K562 (cell line): ENCODE data around the gene IQCE. TPM values are rescaled to one million over a fixed set of nuclear protein-coding genes. Genes with fewer than 3 reads are reported as not detected.

ENCODE experiments used
- CLOCK ChIP-seq: fragments of 250-450 bp; sonication (Bioruptor Pico); IDR thresholded peaks from 2 replicates; pipeline ENCODE4 v1.4.0; 2020; ENCODE audit warnings: mild to moderate bottlenecking, moderate library complexity, borderline replicate concordance
- FOXA3 ChIP-seq, 2 experiments: fragments of 450-650 bp in 1 of 2; sonication (generic) in 1 of 2; formaldehyde crosslinking; IDR thresholded peaks in 1 of 2; conservative IDR thresholded peaks in 1 of 2; 2 replicates each; pipeline versions ENCODE4 v1.4.0 to v1.8.0; 2020 to 2022; ENCODE audit warnings: mild to moderate bottlenecking in 2 of 2, missing genetic modification reagents in 1 of 2
- GABPA ChIP-seq: fragments of 200-800 bp; sonication (Bioruptor generic); conservative IDR thresholded peaks from 2 replicates; pipeline ENCODE4 v1.6.1; 2016; ENCODE audit warnings: low read depth, missing genetic modification characterization, missing compliant biosample characterization
- MECOM ChIP-seq: fragments of 250-450 bp; sonication (Bioruptor Pico); IDR thresholded peaks from 2 replicates; pipeline ENCODE4 v1.8.0; 2022; ENCODE audit warnings: inconsistent platforms
- PATZ1 ChIP-seq: fragments of 250-450 bp; sonication (Bioruptor Pico); IDR thresholded peaks from 2 replicates; pipeline ENCODE4 v1.5.0; 2020; ENCODE audit warnings: mild to moderate bottlenecking, borderline replicate concordance
- TEAD4 ChIP-seq, 2 experiments: sonication (generic) in 1 of 2; formaldehyde crosslinking in 1 of 2; IDR thresholded peaks; 2 replicates each; pipeline versions ENCODE4 v1.6.1 to v1.8.0; 2012 to 2022; ENCODE audit warnings: borderline replicate concordance in 1 of 2, inconsistent platforms in 1 of 2, low read length in 1 of 2, mild to moderate bottlenecking in 1 of 2, missing genetic modification reagents in 1 of 2
- ZBTB2 ChIP-seq: fragments of 450-650 bp; IDR thresholded peaks from 2 replicates; pipeline ENCODE4 v1.6.1; 2016; ENCODE audit warnings: antibody characterized with exemption
- ZBTB5 ChIP-seq: fragments of 450-650 bp; IDR thresholded peaks from 2 replicates; pipeline ENCODE4 v1.6.1; 2017; ENCODE audit warnings: antibody characterized with exemption
- ZC3H11A ChIP-seq: IDR thresholded peaks from 2 replicates; pipeline ENCODE4 v1.6.1; 2012; ENCODE audit warnings: low read depth, low read length, improper control_type of control experiment
- ZNF408 ChIP-seq: fragments of 250-450 bp; sonication (Bioruptor Pico); IDR thresholded peaks from 2 replicates; pipeline ENCODE4 v1.4.0; 2020; ENCODE audit warnings: low read depth, mild to moderate bottlenecking, moderate library complexity
- ZNF609 ChIP-seq: sonication (generic); formaldehyde crosslinking; IDR thresholded peaks from 2 replicates; pipeline ENCODE4 v1.8.1; 2023; ENCODE audit warnings: missing genetic modification reagents, mild to moderate bottlenecking, borderline replicate concordance
- polyA plus RNA-seq, 8 experiments: library from polyadenylated mRNA; depleted of rRNA in 4 of 8; stranded (reverse) in 5 of 8; unstranded in 3 of 8; fragments of >200 nt; fragmentation: Nextera tagmentation in 2 of 8; fragmentation: Illumina TruSeq in 1 of 8; extraction: Ambion mirVana in 2 of 8; extraction: Trizol in 1 of 8; gene quantifications; 2 replicates each; pipeline versions ENCODE4 v1.2.1 to v1.2.3, GENCODE V29; 2011 to 2014; ENCODE audit warnings: inconsistent platforms in 1 of 8, missing spikeins in 1 of 8
- total RNA-seq, 7 experiments: library from RNA; depleted of rRNA in 6 of 7; stranded (reverse); fragments of >200 nt in 6 of 7; fragmentation: Illumina TruSeq in 2 of 7; extraction: Trizol in 2 of 7; gene quantifications; 2 replicates each; pipeline versions ENCODE4 v1.2.1 to v1.2.3, GENCODE V29; 2011 to 2021; ENCODE audit warnings: low replicate concordance in 1 of 7

IQCE gene
- total and polyA plus RNA-seq, 9 of the 15 experiments (the other 6 are each of a cell fraction or from before 2014, with no cell fraction given) = 0.18 to 8.5 (median 4.2) TPM

- no peak for TF ChIP-seq CLOCK
- peak; percentile 67 for TF ChIP-seq GABPA (tag)
- no peak for TF ChIP-seq ZBTB5
- no peak for TF ChIP-seq ZBTB2
- no peak for TF ChIP-seq PATZ1 (CRISPR knock-in tag)
- no peak for TF ChIP-seq ZC3H11A
- no peak for TF ChIP-seq ZNF408
- no peak for TF ChIP-seq ZNF609
- no peak; the same call in 1 of the 2 replicates for TF ChIP-seq TEAD4 (IDR thresholded peaks at IDR 0.05; ENCODE audit: low read length)
- TF ChIP-seq TEAD4 (CRISPR knock-in tag; IDR thresholded peaks at IDR 0.05; ENCODE audit: borderline replicate concordance) = no peak
- TF ChIP-seq FOXA3 (CRISPR knock-in tag; conservative IDR thresholded peaks at IDR 0.05 in 1 of 2, IDR thresholded peaks at IDR 0.05 in 1 of 2) = no peak; a peak in 1 of 4 replicates
- TF ChIP-seq MECOM (CRISPR knock-in tag) = no peak
Measured at GRCh38 chr7:2555121-2556052, 3.4 kb upstream of the IQCE start, which contains the start of gene BRAT1 (continued).
